Muscle of leg (tissue), 11 donors: ENCODE data around the gene COPG2. TPM values are rescaled to one million over a fixed set of nuclear protein-coding genes. Genes with fewer than 3 reads are reported as not detected.
"Not testable (repeated sequence)": the region's sequence is repeated elsewhere in the genome, so short reads cannot be mapped to it uniquely, and the experiment has no call there.

Experiments
- DNase-seq: peaks from one replicate; pipeline ENCODE4 v3.0.0; 2013
- H3K27ac ChIP-seq: one replicate; pipeline ENCODE4 v1.5.1; 2013; ENCODE audit warnings: mild to moderate bottlenecking, low read length, control low read depth
- H3K27me3 ChIP-seq: one replicate; pipeline ENCODE4 v1.6.1; 2013; ENCODE audit warnings: low read length; ENCODE audit not compliant: control insufficient read depth, insufficient read depth
- H3K36me3 ChIP-seq: one replicate; pipeline ENCODE4 v1.6.1; 2013; ENCODE audit warnings: low read length; ENCODE audit not compliant: control insufficient read depth, insufficient read depth
- H3K4me1 ChIP-seq: one replicate; pipeline ENCODE4 v1.6.1; 2013; ENCODE audit warnings: low read length; ENCODE audit not compliant: control insufficient read depth, insufficient read depth
- H3K4me3 ChIP-seq: one replicate; pipeline ENCODE4 v1.5.1; 2013; ENCODE audit warnings: low read length, control low read depth
- H3K9me3 ChIP-seq: replicated peaks from 2 replicates; pipeline ENCODE4 v1.6.1; 2013; ENCODE audit warnings: low read depth, low read length; ENCODE audit not compliant: control insufficient read depth
- WGBS: methylation state at CpG from one replicate; pipeline ENCODE4 v1.1.5; 2013; ENCODE audit warnings: missing lambda C conversion rate; ENCODE audit not compliant: insufficient coverage; 5-methylcytosine and 5-hydroxymethylcytosine counted together
- polyA plus RNA-seq, 8 donors: library from polyadenylated mRNA; unstranded; fragments of 120-200 nt; gene quantifications; one replicate each; pipeline versions ENCODE4 v1.2.1 to v1.2.3, GENCODE V29; 2013; ENCODE audit warnings: inconsistent platforms in 1 of 8, low replicate concordance in 1 of 8; ENCODE audit not compliant: insufficient read length in 8 of 8, insufficient read depth in 1 of 8
- total RNA-seq: library from RNA; stranded (reverse); fragments of 120-200 nt; gene quantifications from one replicate; pipeline ENCODE4 v1.2.4, GENCODE V29; 2013

Gene COPG2
- total and polyA plus RNA-seq, 9 donors: 32.7 to 42.4 (median 36.2) TPM

DNA sequence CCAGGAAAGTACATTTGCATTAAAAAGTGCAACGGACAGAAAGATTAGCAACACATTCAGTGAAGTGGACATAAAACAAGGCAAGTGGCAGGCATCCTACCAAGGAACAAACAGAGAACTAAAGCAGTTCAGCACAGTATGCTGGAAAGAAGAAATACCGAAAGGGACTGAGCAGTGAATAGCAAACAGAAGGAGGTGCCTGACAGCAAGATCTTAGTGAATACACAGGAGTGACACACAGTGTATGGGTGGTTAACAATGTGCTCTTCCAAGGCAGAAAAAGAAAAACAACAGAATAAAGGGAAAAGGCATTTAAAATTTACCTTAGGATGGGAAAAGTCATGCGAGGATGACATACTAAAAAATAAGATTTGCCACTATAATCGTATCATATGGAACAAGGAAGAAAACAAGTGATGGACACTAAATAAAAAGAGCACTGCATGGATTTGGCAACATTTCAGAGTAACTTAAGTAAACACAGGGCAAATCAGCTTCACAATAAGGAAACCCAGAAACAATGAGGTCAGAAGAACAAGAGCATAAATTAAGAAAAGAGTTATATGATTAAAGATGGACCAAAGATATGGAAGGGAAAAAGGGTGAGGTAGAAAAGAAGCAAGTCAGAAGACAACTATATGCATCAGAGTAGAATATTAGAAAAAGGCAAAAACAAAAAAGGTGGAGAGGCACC, 147.1 kb downstream of the COPG2 start:
- Histone ChIP-seq H3K27me3 (no peaks in the 10 kb centered on the region), H3K36me3 (peaks cover 29% of the 10 kb centered on the region), H3K4me1 (no peaks in the 10 kb centered on the region), H3K9me3 (no peaks in the 10 kb centered on the region), H3K27ac (no peak overlapping the region), H3K4me3 (no peak overlapping the region)
- DNase-seq: no peak
- WGBS: 100% methylated on average over 1 of the region's 4 CpGs

- WGBS: 50% methylated on average over 1 of the region's 3 CpGs
- Histone ChIP-seq H3K27ac (no peak overlapping the region), H3K4me3 (no peak overlapping the region), H3K36me3 (peaks cover 44% of the 10 kb centered on the region), H3K4me1 (no peaks in the 10 kb centered on the region), H3K27me3 (no peaks in the 10 kb centered on the region), H3K9me3 (no peaks in the 10 kb centered on the region)
- no peak for DNase-seq
Observed at GRCh38 chr7:130515315-130516040, 153.1 kb downstream of the COPG2 start.

DNA sequence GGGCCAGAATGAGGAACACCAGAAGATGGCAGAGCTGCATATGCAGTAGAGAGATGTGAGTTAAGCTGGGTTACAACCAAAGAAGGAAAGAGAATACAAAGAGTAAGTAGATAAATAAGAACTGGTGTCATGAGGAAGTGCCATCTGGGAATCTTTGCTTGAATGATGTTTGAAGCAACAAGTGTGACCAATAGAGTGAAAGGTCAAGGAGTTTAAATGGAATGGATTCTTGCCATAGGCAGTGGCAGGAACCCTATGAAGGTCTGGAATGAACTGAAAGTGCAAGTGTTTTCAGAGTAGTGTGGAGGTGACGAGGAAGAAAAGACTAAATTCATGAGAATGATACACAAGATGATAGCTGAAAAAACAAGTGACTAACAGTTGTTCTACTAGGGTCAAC, 155.1 kb downstream of the COPG2 start:
- Histone ChIP-seq H3K27ac (no peak overlapping the region), H3K4me1 (no peaks in the 10 kb centered on the region), H3K9me3 (no peaks in the 10 kb centered on the region), H3K36me3 (peaks cover 55% of the 10 kb centered on the region), H3K27me3 (no peaks in the 10 kb centered on the region), H3K4me3 (no peak overlapping the region)
- no peak for DNase-seq
- 93% methylated on average over 1 of the region's 1 CpG for WGBS

GRCh38 chr7:130512038-130512437, 156.5 kb downstream of the COPG2 start:
- no CpG with 5 or more reads among the region's 3 CpGs for WGBS
- peaks cover 65% of the 10 kb centered on the region for H3K36me3 ChIP-seq
- H3K27ac ChIP-seq, H3K9me3 ChIP-seq, H3K4me1 ChIP-seq, H3K4me3 ChIP-seq, DNase-seq, H3K27me3 ChIP-seq: not testable (repeated sequence)

DNA sequence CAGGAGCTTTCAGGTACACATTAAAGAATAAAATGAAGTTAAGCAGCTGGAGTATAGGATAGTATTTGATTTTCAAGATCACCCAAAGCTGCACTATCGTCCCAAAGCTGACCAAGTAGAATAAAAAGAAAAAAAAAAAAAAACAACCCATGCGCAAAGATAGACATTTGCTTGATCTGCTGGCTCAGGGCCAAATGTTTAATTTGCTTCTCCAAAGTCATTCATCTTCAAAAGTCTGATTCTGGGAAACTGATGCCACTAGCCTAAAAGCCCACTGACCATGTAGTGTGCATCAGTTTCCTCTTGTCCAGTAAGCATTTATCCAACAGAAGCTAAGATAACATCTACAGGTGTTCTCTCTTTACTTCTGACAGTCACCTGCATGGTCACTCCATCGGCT, 162.2 kb downstream of the COPG2 start:
- WGBS: no CpG with 5 or more reads among the region's 3 CpGs
- Histone ChIP-seq H3K4me3 (no peak overlapping the region), H3K36me3 (peaks cover 68% of the 10 kb centered on the region), H3K4me1 (no peaks in the 10 kb centered on the region), H3K27ac (no peak overlapping the region), H3K27me3 (no peaks in the 10 kb centered on the region), H3K9me3 (no peaks in the 10 kb centered on the region)
- DNase-seq: no peak

DNA sequence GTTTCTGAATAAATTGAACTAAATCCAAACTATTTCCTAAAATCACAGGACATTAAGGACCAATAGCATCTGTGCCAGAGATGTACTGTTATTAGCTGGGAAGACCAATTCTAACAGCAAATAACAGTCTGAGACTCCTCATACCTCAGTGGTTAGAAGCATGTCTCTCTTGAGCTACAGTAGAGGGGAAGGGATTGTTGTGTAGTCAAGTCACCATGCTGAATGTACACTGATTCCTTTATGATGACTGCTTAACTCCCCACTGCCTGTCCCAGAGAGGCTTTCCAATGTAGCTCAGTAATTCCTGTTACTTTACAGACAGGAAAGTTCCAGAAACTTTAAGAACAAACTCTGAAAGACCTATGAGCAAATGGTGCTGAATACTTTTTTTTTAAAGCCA, 162.8 kb downstream of the COPG2 start:
- H3K9me3 ChIP-seq: no peaks in the 10 kb centered on the region
- DNase-seq: no peak
- H3K4me3 ChIP-seq: no peak overlapping the region
- H3K27me3 ChIP-seq: no peaks in the 10 kb centered on the region
- H3K36me3 ChIP-seq: peaks cover 68% of the 10 kb centered on the region
- H3K27ac ChIP-seq: no peak overlapping the region
- no peaks in the 10 kb centered on the region for H3K4me1 ChIP-seq

DNA sequence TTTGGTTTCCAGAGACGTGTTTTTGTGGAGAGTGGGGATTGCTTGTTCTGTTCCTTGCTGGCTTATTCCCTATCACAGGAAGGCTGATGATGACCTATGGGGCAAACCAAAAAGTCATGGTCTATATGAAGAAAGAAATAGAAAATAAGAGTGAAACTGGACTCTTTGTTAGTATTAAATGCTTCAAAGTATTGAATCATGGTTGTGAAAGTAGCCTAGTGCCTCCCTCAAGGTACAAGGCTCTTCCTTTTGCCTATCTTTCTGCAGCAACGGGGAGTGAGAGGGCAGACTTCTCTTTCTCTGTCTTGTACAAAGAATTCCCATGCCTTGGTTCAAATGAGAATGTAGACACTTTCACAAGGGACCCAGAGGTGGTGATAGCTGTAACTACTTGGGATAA, 167.6 kb downstream of the COPG2 start:
- Histone ChIP-seq H3K27me3 (no peaks in the 10 kb centered on the region), H3K27ac (no peak overlapping the region), H3K4me3 (no peak overlapping the region), H3K36me3 (peaks cover 68% of the 10 kb centered on the region), H3K4me1 (peaks cover 5% of the 10 kb centered on the region), H3K9me3 (no peaks in the 10 kb centered on the region)
- no CpG with 5 or more reads among the region's 2 CpGs for WGBS
- no peak for DNase-seq

DNA sequence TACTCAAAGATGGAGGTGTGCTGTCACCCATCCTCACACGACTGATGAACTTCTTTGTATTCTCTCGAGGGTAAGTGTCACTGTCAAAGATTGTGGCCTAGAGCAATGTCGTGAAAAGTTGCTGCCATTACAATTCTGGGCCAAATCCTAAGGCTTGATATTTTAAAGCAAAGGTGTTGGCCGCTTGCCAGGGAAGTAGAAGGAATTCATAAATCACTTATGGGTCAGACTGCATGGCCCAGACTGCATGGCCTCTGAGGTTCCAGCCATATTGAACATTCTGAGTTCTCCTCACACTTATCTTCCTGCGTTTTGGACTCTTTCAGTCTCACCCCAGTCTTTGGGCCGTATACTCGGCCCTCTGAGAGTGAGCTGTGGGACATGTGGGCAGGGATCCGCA, 168.1 kb downstream of the COPG2 start:
- Histone ChIP-seq H3K4me3 (no peak overlapping the region), H3K36me3 (peaks cover 65% of the 10 kb centered on the region), H3K27me3 (no peaks in the 10 kb centered on the region), H3K4me1 (peaks cover 5% of the 10 kb centered on the region), H3K9me3 (no peaks in the 10 kb centered on the region), H3K27ac (no peak overlapping the region)
- DNase-seq: no peak
- 74% methylated on average over 6 of the region's 8 CpGs for WGBS

DNA sequence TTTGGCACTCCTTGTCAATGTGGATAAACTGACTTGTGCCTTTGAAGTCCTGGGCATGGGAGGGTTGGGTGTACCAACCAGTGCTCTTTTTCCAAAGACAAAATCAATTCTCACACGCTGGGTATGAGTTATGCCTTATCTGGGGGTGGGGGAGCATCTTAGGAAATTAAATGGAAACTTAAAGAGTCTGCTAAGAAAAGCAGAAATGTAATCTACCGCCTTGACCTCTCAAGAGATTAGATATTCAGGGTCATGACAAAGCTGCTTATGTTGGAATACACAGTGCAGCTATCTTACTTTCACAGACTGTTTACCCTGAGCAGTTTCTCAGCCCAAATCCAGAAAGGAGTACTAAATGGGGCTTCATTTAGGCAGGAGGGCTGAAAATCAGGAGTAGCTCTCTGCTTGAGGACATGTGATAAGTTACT, 174.1 kb downstream of the COPG2 start:
- Histone ChIP-seq H3K27ac (peak overlapping the region; percentile 83), H3K9me3 (peaks cover 4% of the 10 kb centered on the region), H3K4me1 (peaks cover 12% of the 10 kb centered on the region), H3K36me3 (peaks cover 24% of the 10 kb centered on the region), H3K4me3 (peak overlapping the region; percentile 64), H3K27me3 (no peaks in the 10 kb centered on the region)
- DNase-seq: no peak
- WGBS: no CpG with 5 or more reads among the region's 2 CpGs

DNA sequence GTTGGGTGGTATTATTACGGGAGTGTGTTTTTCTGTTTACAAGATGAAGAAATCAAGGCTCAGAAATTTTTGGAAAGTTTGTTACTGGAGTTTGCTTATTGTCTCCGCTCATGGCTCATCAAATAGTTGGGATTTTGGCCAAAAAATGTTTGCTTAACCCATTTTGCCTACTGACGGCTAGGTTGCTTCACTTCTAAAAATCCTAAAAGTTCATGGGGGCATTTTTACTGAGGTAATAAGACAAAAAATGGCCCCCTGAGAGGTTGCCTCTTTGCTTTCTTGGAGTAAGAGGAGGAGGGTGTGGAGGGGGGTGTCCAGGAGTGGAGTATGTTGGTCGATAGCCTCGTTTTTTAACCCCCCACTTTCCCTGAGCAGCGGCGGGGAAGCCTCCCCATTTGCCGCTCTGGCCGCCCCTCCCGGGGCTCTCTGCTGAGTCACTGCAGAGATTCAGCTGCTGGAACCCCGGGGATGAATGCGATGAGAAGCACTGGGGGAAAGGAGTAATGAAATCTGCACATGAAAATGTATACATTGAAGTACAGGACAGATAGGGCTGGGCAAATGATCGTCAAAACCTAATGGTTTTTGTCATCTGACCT, 175.2 kb downstream of the COPG2 start:
- Histone ChIP-seq H3K27ac (peak overlapping the region; percentile 83), H3K36me3 (peaks cover 19% of the 10 kb centered on the region), H3K4me1 (peaks cover 19% of the 10 kb centered on the region), H3K4me3 (peak overlapping the region; percentile 64), H3K27me3 (no peaks in the 10 kb centered on the region), H3K9me3 (peaks cover 4% of the 10 kb centered on the region)
- WGBS: 60% methylated on average over 2 of the region's 13 CpGs
- DNase-seq: peak; percentile 48
